ENCODE measurements around the gene GLB1L3. TPM values are rescaled to one million over a fixed set of nuclear protein-coding genes. Genes with fewer than 3 reads are reported as not detected.
A peak's percentile ranks its signal among the peaks of the same experiment; 100 is the strongest.

The GLB1L3 gene
- total RNA-seq, 1 experiment from 2014 or later, result not detected

GRCh38 chr11:134331354-134332188 is 55.4 kb downstream of the GLB1L3 start, which contains the start of gene GLB1L2:
Gene GLB1L2, plus strand, starts transcription at chr11:134331988. Its CDS starts 74 bp downstream, at chr11:134332062.
- Mint-ChIP-seq H3K9me3 (ENCODE audit: unreplicated experiment) (no peaks in the 10 kb centered on the region), H3K4me1 (ENCODE audit: low read depth, unreplicated experiment) (peaks cover 30% of the 10 kb centered on the region), H3K4me3 (ENCODE audit: unreplicated experiment) (peak within 1 kb of the TSS; percentile 86), H3K36me3 (ENCODE audit: insufficient read depth, unreplicated experiment) (no peaks in the 10 kb centered on the region), H3K27me3 (ENCODE audit: insufficient read depth, unreplicated experiment) (peaks cover 27% of the 10 kb centered on the region), H3K27ac (ENCODE audit: unreplicated experiment) (peak within 1 kb of the TSS; percentile 33)
- intact Hi-C loops (cut with micrococcal nuclease; ENCODE audit: unreplicated experiment), result loop anchor here (2.0 to 5.0 kb wide), 2 partner anchors 59 to 79 kb away; partner anchors contain the start of genes ACAD8 and THYN1
- ChIA-PET CTCF (interaction anchor here (0.5 to 1.7 kb wide), 4 partner anchors 9 to 70 kb away, joined by 3 to 7 read pairs (median 4); no protein-coding TSS in a partner anchor), POLR2A (no interaction called here)
- peaks cover 11% of the 10 kb centered on the region for H3K4me1 ChIP-seq
- TF ChIP-seq CTCF (IDR thresholded peaks at IDR 0.05; ENCODE audit: insufficient read depth in 1 of 2, low read depth in 1 of 2, low read length in 1 of 2, severe bottlenecking in 1 of 2, unreplicated experiment in 1 of 2), result no peak
- DNase-seq, result peak; percentile 92 to 94
- BruUV-seq (replicated peaks), result no TSS peak
- H3K36me3 ChIP-seq (ENCODE audit: control insufficient read depth, insufficient read depth, low read length), result no peaks in the 10 kb centered on the region
- H3K27me3 ChIP-seq (replicated peaks; ENCODE audit: control insufficient read depth, insufficient read depth, low read length), result no peaks in the 10 kb centered on the region
- H3K9me3 ChIP-seq, result no peaks in the 10 kb centered on the region
- H3K4me3 ChIP-seq (ENCODE audit: low read depth, low read length), result peak within 1 kb of the TSS; percentile 90

GRCh38 chr11:134332189-134332631 is 56.0 kb downstream of the GLB1L3 start:
- TF ChIP-seq CTCF (IDR thresholded peaks at IDR 0.05; ENCODE audit: insufficient read depth in 1 of 2, low read depth in 1 of 2, low read length in 1 of 2, severe bottlenecking in 1 of 2, unreplicated experiment in 1 of 2), result peak in 1 of 2 experiments; percentile 54
- Mint-ChIP-seq H3K36me3 (ENCODE audit: insufficient read depth, unreplicated experiment) (no peaks in the 10 kb centered on the region), H3K27ac (ENCODE audit: unreplicated experiment) (peak overlapping the region; percentile 33), H3K4me1 (ENCODE audit: low read depth, unreplicated experiment) (peaks cover 30% of the 10 kb centered on the region), H3K9me3 (ENCODE audit: unreplicated experiment) (no peaks in the 10 kb centered on the region), H3K27me3 (ENCODE audit: insufficient read depth, unreplicated experiment) (peaks cover 25% of the 10 kb centered on the region), H3K4me3 (ENCODE audit: unreplicated experiment) (peak overlapping the region; percentile 86)
- intact Hi-C loops (cut with micrococcal nuclease; ENCODE audit: unreplicated experiment), result loop anchor here (5.0 kb wide), 1 partner anchor 80 kb away; the partner anchor contains the start of genes ACAD8 and THYN1
- CTCF ChIA-PET, result interaction anchor here (1.0 to 1.7 kb wide), 3 partner anchors 9 to 70 kb away, joined by 3 to 7 read pairs (median 5); no protein-coding TSS in a partner anchor
- POLR2A ChIA-PET, result no interaction called here
- Histone ChIP-seq H3K27me3 (replicated peaks; ENCODE audit: control insufficient read depth, insufficient read depth, low read length) (no peaks in the 10 kb centered on the region), H3K4me1 (peaks cover 11% of the 10 kb centered on the region), H3K9me3 (no peaks in the 10 kb centered on the region), H3K4me3 (ENCODE audit: low read depth, low read length) (peak overlapping the region; percentile 90), H3K36me3 (ENCODE audit: control insufficient read depth, insufficient read depth, low read length) (no peaks in the 10 kb centered on the region)
- BruUV-seq (replicated peaks), result no TSS peak
- peak in 1 of 2 experiments; percentile 66 for DNase-seq

- Mint-ChIP-seq H3K36me3 (ENCODE audit: insufficient read depth, unreplicated experiment) (no peaks in the 10 kb centered on the region), H3K4me1 (ENCODE audit: low read depth, unreplicated experiment) (peaks cover 30% of the 10 kb centered on the region), H3K27ac (ENCODE audit: unreplicated experiment) (peak overlapping the region; percentile 33), H3K27me3 (ENCODE audit: insufficient read depth, unreplicated experiment) (peaks cover 22% of the 10 kb centered on the region), H3K9me3 (ENCODE audit: unreplicated experiment) (no peaks in the 10 kb centered on the region), H3K4me3 (ENCODE audit: unreplicated experiment) (peak overlapping the region; percentile 86)
- no peaks in the 10 kb centered on the region for H3K36me3 ChIP-seq (ENCODE audit: control insufficient read depth, insufficient read depth, low read length)
- TSS peak; percentile 28 for BruUV-seq (replicated peaks)
- no peaks in the 10 kb centered on the region for H3K27me3 ChIP-seq (replicated peaks; ENCODE audit: control insufficient read depth, insufficient read depth, low read length)
- ChIA-PET CTCF (interaction anchor here (1.0 to 1.7 kb wide), 2 partner anchors 8 to 48 kb away, joined by 5 to 7 read pairs; no protein-coding TSS in a partner anchor), POLR2A (no interaction called here)
- H3K4me1 ChIP-seq, result peaks cover 11% of the 10 kb centered on the region
- DNase-seq, result no peak
- no peak for TF ChIP-seq CTCF (IDR thresholded peaks at IDR 0.05; ENCODE audit: insufficient read depth in 1 of 2, low read depth in 1 of 2, low read length in 1 of 2, severe bottlenecking in 1 of 2, unreplicated experiment in 1 of 2)
- peak overlapping the region; percentile 90 for H3K4me3 ChIP-seq (ENCODE audit: low read depth, low read length)
- H3K9me3 ChIP-seq, result no peaks in the 10 kb centered on the region
- intact Hi-C loops (cut with micrococcal nuclease; ENCODE audit: unreplicated experiment), result loop anchor here (5.0 kb wide), 1 partner anchor 80 kb away; the partner anchor contains the start of genes ACAD8 and THYN1
These were observed 56.6 kb downstream of the GLB1L3 start for GRCh38 chr11:134332782-134333181.

Measured in Caco-2 (cell line).